BLaER1 treated with 17β-estradiol and CSF1 and Interleukin-3, amounts not matched to agents 10 nM and 100 nM (cell line): ENCODE measurements around the gene TM7SF3.

Experiments used
- H3K27ac ChIP-seq, 11 experiments: shearing (Covaris generic); formaldehyde crosslinking; 2 replicates each; pipeline ENCODE4 v1.8.1; 2022
- H3K27me3 ChIP-seq, 11 experiments: shearing (Covaris generic); formaldehyde crosslinking; 2 replicates each; pipeline ENCODE4 v1.8.1; 2022
- H3K36me3 ChIP-seq, 11 experiments: shearing (Covaris generic); formaldehyde crosslinking; 2 replicates each; pipeline ENCODE4 v1.8.1; 2022
- H3K4me1 ChIP-seq, 10 experiments: shearing (Covaris generic); formaldehyde crosslinking; 2 replicates each; pipeline ENCODE4 v1.8.1; 2022
- H3K4me2 ChIP-seq, 11 experiments: shearing (Covaris generic); formaldehyde crosslinking; 2 replicates each; pipeline ENCODE4 v1.8.1; 2022
- H3K4me3 ChIP-seq, 10 experiments: shearing (Covaris generic); formaldehyde crosslinking; 2 replicates each; pipeline ENCODE4 v1.8.1; 2022
- H3K9ac ChIP-seq, 11 experiments: shearing (Covaris generic); formaldehyde crosslinking; 2 replicates each; pipeline ENCODE4 v1.8.1; 2022
- H3K9me3 ChIP-seq, 11 experiments: shearing (Covaris generic); formaldehyde crosslinking; replicated peaks in 1 of 11; 2 replicates each; pipeline ENCODE4 v1.8.1; 2022
- H4K20me1 ChIP-seq, 11 experiments: shearing (Covaris generic); formaldehyde crosslinking; 2 replicates each; pipeline ENCODE4 v1.8.1; 2022
- Cebpa-rat ChIP-seq, 11 experiments: shearing (Covaris generic); IDR thresholded peaks; 2 replicates each; pipeline ENCODE4 v1.8.1; 2022

The TM7SF3 gene

DNA sequence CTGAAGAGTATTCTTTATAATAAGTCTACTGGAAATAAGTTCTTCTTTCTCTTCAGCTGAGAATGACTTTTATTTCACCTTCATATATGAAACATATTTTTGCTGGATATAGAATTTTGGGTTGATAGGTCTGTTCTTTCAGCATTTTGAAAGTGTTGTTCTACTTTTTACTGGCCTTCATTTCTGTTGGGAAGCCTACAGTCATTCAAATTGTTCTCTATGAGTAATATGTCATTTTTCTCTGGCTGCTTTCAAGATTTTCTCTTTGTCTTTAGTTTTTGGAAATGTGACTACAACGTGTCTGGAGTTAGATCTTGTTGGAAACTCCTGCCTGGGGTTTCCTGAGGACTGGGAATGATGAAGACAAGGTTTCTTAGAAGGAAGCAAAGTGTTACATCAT lies 65.9 kb downstream of the TM7SF3 start:
- Histone ChIP-seq H3K4me2 (no peak overlapping the region), H3K9me3 (peaks cover 30 to 68% (median 58%) of the 10 kb centered on the region in 11 experiments), H3K9ac (no peak overlapping the region), H3K27me3 (no peaks in the 10 kb centered on the region), H3K4me3 (no peak overlapping the region), H3K4me1 (peaks cover 0 to 34% (median 0%) of the 10 kb centered on the region in 10 experiments; a peak in 7 of 20 replicates), H3K36me3 (peaks cover 32 to 69% (median 47%) of the 10 kb centered on the region in 11 experiments), H3K27ac (no peak overlapping the region), H4K20me1 (peaks cover 0 to 84% (median 8%) of the 10 kb centered on the region in 11 experiments; a peak in 13 of 22 replicates)
- TF ChIP-seq Cebpa-rat (IDR thresholded peaks at IDR 0.05) = no peak

DNA sequence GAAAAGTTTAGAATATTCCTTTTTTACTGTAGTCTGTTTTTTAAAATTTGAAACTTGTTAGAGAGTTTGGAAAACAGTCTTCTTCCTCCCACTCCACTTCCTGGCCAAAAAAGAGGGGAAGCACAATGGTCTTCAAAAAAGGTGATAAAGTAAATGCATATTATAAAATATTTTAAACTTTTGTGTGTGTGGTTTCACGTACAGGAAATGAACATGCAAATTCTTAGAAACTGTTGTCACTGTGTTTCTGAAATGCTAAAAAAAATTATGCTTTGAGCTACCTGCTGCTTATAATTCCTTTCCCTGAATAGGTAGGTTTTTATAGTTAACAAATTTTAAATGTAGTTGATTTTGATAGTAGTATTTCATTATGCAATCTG lies 73.0 kb downstream of the TM7SF3 start:
- no peak for TF ChIP-seq Cebpa-rat (IDR thresholded peaks at IDR 0.05)

DNA sequence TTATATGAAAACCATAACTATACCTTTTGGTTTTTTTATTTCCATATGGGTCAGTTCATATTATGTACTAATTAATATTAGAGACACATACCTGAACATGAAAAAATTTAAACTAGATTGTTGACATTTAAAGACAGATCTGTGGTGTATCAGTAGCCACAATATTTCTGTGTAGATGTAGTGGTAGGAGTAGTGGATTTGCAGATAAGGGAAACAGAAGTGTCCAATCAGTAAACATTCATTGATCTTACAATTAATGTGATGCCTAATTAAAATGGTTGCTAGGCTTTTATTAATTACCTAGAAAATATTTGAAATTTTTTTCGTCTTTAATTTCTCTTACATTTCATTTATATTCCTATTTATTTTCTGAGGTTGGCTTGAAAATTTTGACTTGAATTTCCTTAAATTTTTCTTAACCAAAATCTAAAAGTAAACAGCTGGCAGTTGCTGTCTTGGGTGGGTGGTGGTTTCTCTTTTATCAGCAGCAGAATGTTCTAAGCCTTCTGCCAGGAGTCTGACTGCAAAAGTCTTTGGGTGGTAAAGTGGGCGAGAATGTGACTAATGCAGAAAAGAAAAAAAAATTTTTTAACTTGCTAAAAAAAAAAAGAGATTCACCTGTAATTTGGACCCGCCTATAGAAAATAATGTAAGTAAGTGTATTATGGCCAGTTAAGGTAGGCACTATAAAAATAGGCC lies 73.5 kb downstream of the TM7SF3 start:
- H3K4me1 ChIP-seq = peaks cover 27 to 59% (median 44%) of the 10 kb centered on the region in 10 experiments
- H3K36me3 ChIP-seq = peaks cover 0 to 18% (median 8%) of the 10 kb centered on the region in 11 experiments; a peak in 16 of 22 replicates
- H3K9ac ChIP-seq = peak overlapping the region in 10 of 11 experiments; percentile 4 to 99 (median 42); a peak in 9 of 22 replicates
- no peak for TF ChIP-seq Cebpa-rat (IDR thresholded peaks at IDR 0.05)
- peaks cover 3 to 26% (median 17%) of the 10 kb centered on the region in 11 experiments; a peak in 19 of 22 replicates for H3K9me3 ChIP-seq
- peaks cover 18 to 81% (median 49%) of the 10 kb centered on the region in 11 experiments; a peak in 19 of 22 replicates for H4K20me1 ChIP-seq
- H3K27ac ChIP-seq = peak overlapping the region in 5 of 11 experiments; percentile 2 to 40 (median 36); a peak in 8 of 22 replicates
- H3K4me2 ChIP-seq = peak overlapping the region; percentile 53 to 96 (median 87)
- H3K4me3 ChIP-seq = peak overlapping the region in 8 of 10 experiments; percentile 2 to 98 (median 96); a peak in 11 of 20 replicates
- no peaks in the 10 kb centered on the region for H3K27me3 ChIP-seq

More for the DNA sequence above, 73.0 kb downstream of the TM7SF3 start:
- Histone ChIP-seq H3K9ac (peak overlapping the region in 9 of 11 experiments; percentile 4 to 99 (median 21); a peak in 8 of 22 replicates), H3K36me3 (peaks cover under 1 to 23% (median 13%) of the 10 kb centered on the region in 11 experiments; a peak in 21 of 22 replicates), H3K27me3 (no peaks in the 10 kb centered on the region), H3K4me2 (peak overlapping the region; percentile 53 to 96 (median 87)), H3K4me3 (peak overlapping the region in 6 of 10 experiments; percentile 2 to 98 (median 94); a peak in 8 of 20 replicates), H3K4me1 (peaks cover 22 to 54% (median 38%) of the 10 kb centered on the region in 10 experiments), H3K9me3 (peaks cover 6 to 32% (median 21%) of the 10 kb centered on the region in 11 experiments; a peak in 20 of 22 replicates), H3K27ac (peak overlapping the region in 5 of 11 experiments; percentile 2 to 40 (median 36); a peak in 7 of 22 replicates), H4K20me1 (peaks cover 18 to 81% (median 48%) of the 10 kb centered on the region in 11 experiments; a peak in 19 of 22 replicates)

DNA sequence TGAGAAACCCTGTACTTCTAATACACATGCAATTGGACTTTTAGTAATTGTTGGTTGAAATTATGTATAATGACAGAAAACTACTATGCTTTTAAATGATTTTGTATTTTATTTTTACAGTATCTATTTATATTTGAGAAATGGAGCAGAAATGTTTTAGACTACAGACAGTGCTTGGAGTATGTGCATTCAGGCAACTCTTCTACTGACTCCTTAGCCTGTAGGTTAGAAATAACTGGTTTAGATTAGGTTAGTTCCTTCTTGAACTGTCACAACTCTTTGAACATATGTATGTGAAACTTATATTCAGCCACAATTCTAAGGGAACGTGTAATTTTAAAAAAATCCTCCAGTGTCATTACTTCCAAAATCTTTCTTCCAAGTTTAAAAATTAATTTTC lies 74.2 kb downstream of the TM7SF3 start:
- peaks cover 0 to 19% (median 11%) of the 10 kb centered on the region in 11 experiments; a peak in 17 of 22 replicates for H3K9me3 ChIP-seq
- H3K9ac ChIP-seq = peak overlapping the region; percentile 96 to 99 (median 97); a peak in 16 of 22 replicates
- H3K27ac ChIP-seq = peak overlapping the region in 1 of 11 experiments; percentile 96; a peak in 1 of 22 replicates
- no peaks in the 10 kb centered on the region for H3K27me3 ChIP-seq
- peak overlapping the region; percentile 82 to 96 (median 89); a peak in 21 of 22 replicates for H3K4me2 ChIP-seq
- peaks cover 18 to 79% (median 49%) of the 10 kb centered on the region in 11 experiments; a peak in 19 of 22 replicates for H4K20me1 ChIP-seq
- TF ChIP-seq Cebpa-rat (IDR thresholded peaks at IDR 0.05) = no peak
- peaks cover 31 to 66% (median 51%) of the 10 kb centered on the region in 10 experiments for H3K4me1 ChIP-seq
- H3K36me3 ChIP-seq = peaks cover 0 to 16% (median 5%) of the 10 kb centered on the region in 11 experiments; a peak in 11 of 22 replicates
- peak overlapping the region; percentile 93 to 98 (median 96) for H3K4me3 ChIP-seq

DNA sequence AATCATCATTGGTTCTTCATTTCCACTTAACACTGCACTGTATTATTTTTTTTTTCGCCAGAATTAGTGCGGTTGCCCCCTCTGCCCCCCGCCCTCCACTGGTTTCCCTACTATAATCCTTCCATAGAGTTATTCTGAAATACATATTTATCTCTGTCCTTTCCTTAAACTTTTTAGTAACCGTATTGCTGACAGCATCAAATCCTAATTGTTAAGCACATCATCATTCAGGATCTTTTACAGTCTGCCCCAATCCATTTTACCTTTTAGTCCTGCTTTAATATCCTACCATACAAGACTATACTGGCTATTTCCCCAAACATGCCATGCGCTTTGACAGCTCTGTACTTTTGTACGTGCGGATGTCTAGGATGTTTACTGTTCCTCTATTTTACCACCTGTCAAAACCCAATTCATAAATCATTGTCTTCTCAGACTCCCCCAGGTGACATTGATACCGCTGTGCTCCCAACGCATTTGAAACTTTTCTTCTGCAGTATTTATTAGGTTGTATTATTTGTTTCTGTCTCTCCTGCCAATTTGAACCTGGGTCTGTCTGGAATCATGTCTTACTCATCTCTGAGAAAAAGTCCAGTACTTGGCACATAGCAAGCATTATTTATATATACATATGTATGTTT lies 74.9 kb downstream of the TM7SF3 start:
- H3K27ac ChIP-seq = peak overlapping the region; percentile 90 to 96 (median 93)

DNA sequence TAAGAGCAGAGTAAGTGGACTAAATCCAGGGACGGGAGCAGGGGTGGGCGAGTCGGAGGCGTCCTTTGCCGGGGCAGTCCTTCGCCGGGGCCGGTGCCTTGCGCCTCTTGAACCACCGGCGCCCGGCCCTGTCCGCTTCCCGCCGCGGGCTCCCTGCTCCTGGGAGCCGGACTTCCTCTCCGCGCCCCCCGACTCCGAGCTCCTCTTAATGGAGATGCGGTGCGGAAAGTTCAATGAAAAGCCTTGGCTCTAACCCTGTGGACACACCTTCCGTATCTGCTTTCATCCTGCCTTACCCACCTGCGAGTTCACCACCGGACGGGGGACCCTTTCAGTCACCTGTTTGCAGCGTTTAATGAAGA lies 75.5 kb downstream of the TM7SF3 start:
- peaks cover 31 to 64% (median 53%) of the 10 kb centered on the region in 10 experiments for H3K4me1 ChIP-seq
- H3K4me3 ChIP-seq = peak overlapping the region; percentile 93 to 98 (median 96)
- H3K36me3 ChIP-seq = peaks cover 0 to 21% (median 12%) of the 10 kb centered on the region in 11 experiments; a peak in 14 of 22 replicates
- no peaks in the 10 kb centered on the region for H3K27me3 ChIP-seq
- TF ChIP-seq Cebpa-rat (IDR thresholded peaks at IDR 0.05) = no peak
- peak overlapping the region; percentile 96 to 99 (median 97) for H3K9ac ChIP-seq
- H4K20me1 ChIP-seq = peaks cover 18 to 68% (median 49%) of the 10 kb centered on the region in 11 experiments; a peak in 19 of 22 replicates
- peak overlapping the region; percentile 90 to 96 (median 93) for H3K27ac ChIP-seq
- peaks cover 0 to 8% (median 4%) of the 10 kb centered on the region in 11 experiments; a peak in 8 of 22 replicates for H3K9me3 ChIP-seq
- peak overlapping the region; percentile 82 to 96 (median 89) for H3K4me2 ChIP-seq

More for the DNA sequence above, 74.9 kb downstream of the TM7SF3 start:
- Histone ChIP-seq H3K36me3 (peaks cover 0 to 21% (median 6%) of the 10 kb centered on the region in 11 experiments; a peak in 12 of 22 replicates), H3K9me3 (peaks cover 0 to 13% (median 8%) of the 10 kb centered on the region in 11 experiments; a peak in 12 of 22 replicates), H3K9ac (peak overlapping the region; percentile 96 to 99 (median 97)), H3K4me3 (peak overlapping the region; percentile 93 to 98 (median 96)), H3K27me3 (no peaks in the 10 kb centered on the region), H3K4me1 (peaks cover 31 to 70% (median 53%) of the 10 kb centered on the region in 10 experiments), H4K20me1 (peaks cover 18 to 75% (median 49%) of the 10 kb centered on the region in 11 experiments; a peak in 19 of 22 replicates), H3K4me2 (peak overlapping the region; percentile 82 to 96 (median 89))
- no peak for TF ChIP-seq Cebpa-rat (IDR thresholded peaks at IDR 0.05)

DNA sequence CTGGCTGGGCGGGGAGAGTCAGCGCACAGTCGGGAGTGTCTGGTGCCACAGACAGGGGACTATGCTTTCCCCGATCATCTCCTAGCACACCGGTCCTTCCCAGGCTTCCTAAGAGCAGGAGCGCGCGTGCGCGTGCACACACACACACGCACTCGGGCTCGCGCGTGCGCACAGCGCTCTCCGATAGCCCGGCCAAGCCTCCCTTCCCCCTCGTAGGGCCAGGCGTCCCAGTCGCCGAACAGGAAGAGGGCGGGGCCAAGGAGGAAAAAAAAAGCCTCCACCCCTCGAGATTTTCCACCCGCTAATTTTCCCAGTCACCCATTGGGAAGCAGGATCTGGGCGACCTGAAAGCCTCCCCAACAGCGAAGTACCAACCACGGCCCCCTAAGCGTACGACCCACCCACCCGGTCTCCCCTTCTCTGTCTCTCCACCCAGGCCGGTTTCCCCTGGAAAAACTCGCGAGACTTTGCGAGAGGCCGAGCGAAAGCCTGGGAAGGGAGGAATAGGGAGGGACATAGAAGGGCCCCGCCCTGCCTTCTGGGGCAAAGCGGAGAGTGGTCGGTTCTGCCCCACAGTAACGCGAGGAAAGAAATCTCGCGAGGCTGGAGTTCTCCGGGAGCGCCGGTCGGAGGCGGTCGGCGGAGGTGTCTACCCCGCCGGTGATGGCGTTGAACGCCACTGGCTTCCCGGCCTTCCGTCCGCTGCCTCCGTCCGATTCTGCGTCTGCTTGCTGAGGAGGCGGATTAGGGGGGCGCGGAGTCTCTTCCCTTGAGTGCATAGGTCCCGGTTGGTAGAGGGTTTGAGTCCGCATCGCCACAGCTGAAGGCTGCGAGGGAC lies 76.1 kb downstream of the TM7SF3 start, which contains the start of the genes FGFR1OP2 and INTS13:
Gene FGFR1OP2, plus strand, starts transcription at position 608 of the 838 bp plus-strand sequence. CDS start 15,689 bp downstream, outside the sequence.
Gene INTS13, minus strand, starts transcription at position 119 of the 838 bp plus-strand sequence. CDS start 1,178 bp downstream, outside the sequence.
- Histone ChIP-seq H3K4me2 (peak within 1 kb of the TSS; percentile 86 to 96 (median 91)), H3K4me3 (peak within 1 kb of the TSS; percentile 93 to 98 (median 96)), H3K4me1 (peaks cover 31 to 58% (median 53%) of the 10 kb centered on the region in 10 experiments), H3K9me3 (peaks cover 0 to 2% (median 0%) of the 10 kb centered on the region in 11 experiments; a peak in 3 of 22 replicates), H3K27me3 (no peaks in the 10 kb centered on the region), H3K27ac (peak within 1 kb of the TSS; percentile 90 to 96 (median 93)), H3K9ac (peak within 1 kb of the TSS; percentile 96 to 99 (median 97)), H4K20me1 (peaks cover 18 to 68% (median 43%) of the 10 kb centered on the region in 11 experiments; a peak in 19 of 22 replicates), H3K36me3 (peaks cover 0 to 23% (median 13%) of the 10 kb centered on the region in 11 experiments; a peak in 14 of 22 replicates)
- no peak for TF ChIP-seq Cebpa-rat (IDR thresholded peaks at IDR 0.05)
